Testis (tissue), 2 donors: Measurements from ENCODE around the gene CSF3R.

Experiments
- CTCF ChIP-seq, 3 experiments: fragments of 450-650 bp in 2 of 3; fragments of 200-600 bp in 1 of 3; sonication (generic) in 1 of 3; IDR thresholded peaks; one replicate each; pipeline ENCODE4 v1.5.1; 2016 to 2019; ENCODE audit warnings: antibody characterized with exemption in 3 of 3, mild to moderate bottlenecking in 2 of 3, moderate library complexity in 1 of 3
- POLR2A ChIP-seq: fragments of 450-650 bp; IDR thresholded peaks from one replicate; pipeline ENCODE4 v1.6.1; 2017; ENCODE audit warnings: antibody characterized with exemption, mild to moderate bottlenecking, moderate library complexity

DNA sequence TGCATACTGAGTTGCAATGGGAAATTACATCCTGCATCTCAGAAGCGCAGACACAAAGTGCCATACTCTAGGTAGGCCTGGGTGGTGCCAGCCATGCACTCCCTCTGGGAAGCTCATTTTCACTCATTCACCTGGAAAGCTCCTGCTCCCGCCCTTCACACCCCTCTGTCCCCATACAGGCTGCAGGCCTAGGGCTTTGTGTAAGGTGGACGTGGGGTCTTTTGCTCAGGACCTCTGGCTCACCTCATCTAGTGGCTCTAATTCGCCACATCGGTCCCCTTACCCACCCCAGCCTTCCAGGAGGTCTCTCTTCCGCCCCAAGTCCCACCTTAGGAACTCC, 19.3 kb downstream of the CSF3R start:
- TF ChIP-seq CTCF (IDR thresholded peaks at IDR 0.05) (no peak), POLR2A (no peak)
